Stomach (tissue), 9 donors: ENCODE data around the gene TMTC2. TPM values are rescaled to one million over a fixed set of nuclear protein-coding genes. Genes with fewer than 3 reads are reported as not detected.
A peak's percentile ranks its signal among the peaks of the same experiment; 100 is the strongest.

Experiments
- DNase-seq, 2 donors: peaks; one replicate each; pipeline versions ENCODE4 v3.0.0 to v3.0.0-alpha.2; 2013 to 2019
- H3K27ac ChIP-seq, 5 donors: fragments of 200-600 bp in 4 of 5; sonication (generic) in 4 of 5; one replicate each; pipeline ENCODE4 v1.5.1; 2013 to 2019; ENCODE audit warnings: mild to moderate bottlenecking in 1 of 5, moderate library complexity in 1 of 5
- H3K27me3 ChIP-seq, 3 donors: fragments of 200-600 bp; sonication (generic); one replicate each; pipeline ENCODE4 v1.5.1; 2017 to 2019; ENCODE audit warnings: mixed run types in 1 of 3
- H3K36me3 ChIP-seq, 4 donors: fragments of 200-600 bp; sonication (generic); 1 replicate in 3 of 4; 2 replicates in 1 of 4; pipeline ENCODE4 v1.5.1; 2016 to 2019
- H3K4me1 ChIP-seq, 4 donors: fragments of 200-600 bp; sonication (generic); one replicate each; pipeline ENCODE4 v1.5.1; 2016 to 2019
- H3K4me3 ChIP-seq, 4 donors: fragments of 200-600 bp; sonication (generic) in 3 of 4; one replicate each; pipeline ENCODE4 v1.5.1; 2016 to 2019; ENCODE audit warnings: mild to moderate bottlenecking in 1 of 4
- H3K9me3 ChIP-seq, 4 donors: fragments of 200-600 bp; sonication (generic); one replicate each; pipeline ENCODE4 v1.5.1; 2016 to 2019
- CTCF ChIP-seq, 7 experiments: fragments of 450-650 bp in 4 of 7; fragments of 200-600 bp in 3 of 7; sonication (generic) in 3 of 7; IDR thresholded peaks; one replicate each; pipeline ENCODE4 v1.5.1; 2016 to 2019; ENCODE audit warnings: antibody characterized with exemption in 7 of 7, control low read depth in 2 of 7, mild to moderate bottlenecking in 1 of 7
- EP300 ChIP-seq: sonication (generic); formaldehyde crosslinking; IDR thresholded peaks from one replicate; pipeline ENCODE4 v1.6.1; 2017; ENCODE audit warnings: antibody characterized with exemption
- POLR2A ChIP-seq, 4 donors: fragments of 450-650 bp; IDR thresholded peaks; one replicate each; pipeline ENCODE4 v1.6.1; 2016; ENCODE audit warnings: antibody characterized with exemption in 4 of 4, control low read depth in 2 of 4, mild to moderate bottlenecking in 1 of 4, moderate library complexity in 1 of 4
- POLR2AphosphoS5 ChIP-seq, 3 donors: sonication (generic); formaldehyde crosslinking; IDR thresholded peaks; one replicate each; pipeline ENCODE4 v1.6.1; 2016; ENCODE audit warnings: antibody characterized with exemption in 3 of 3
- WGBS, 5 donors: extraction: QIAGEN DNeasy Blood & Tissue Kit in 3 of 5; methylation state at CpG; one replicate each; pipeline versions ENCODE4 v1.1.5 to v1.1.7; 2013 to 2018; 5-methylcytosine and 5-hydroxymethylcytosine counted together
- intact Hi-C: fragments of 100-400 bp; cut with DNase I; formaldehyde crosslinking; loops from one replicate; pipeline ENCODE4 v1.15.1; 2023; ENCODE audit warnings: low total_unique reads
- polyA plus RNA-seq, 3 donors: library from polyadenylated mRNA; stranded (reverse); fragments of 200-250 nt; gene quantifications; one replicate each; pipeline ENCODE4 v1.2.3, GENCODE V29; 2013
- total RNA-seq, 5 donors: library from RNA; depleted of rRNA; stranded (reverse); fragments of >200 nt; gene quantifications; one replicate each; pipeline versions ENCODE4 v1.1.0 to v1.2.3, GENCODE V29; 2014 to 2016
- donor health status: healthy with polysubstance abuse.
- donor health status: Bipolar disorder and iron deficiency.
- donor health status: healthy.

The TMTC2 gene
- total and polyA plus RNA-seq, 8 donors, result 6.1 to 60.0 (median 27.5) TPM

- Histone ChIP-seq H3K4me1 (no peaks in the 10 kb centered on the region), H3K36me3 (no peaks in the 10 kb centered on the region), H3K4me3 (no peak overlapping the region), H3K27ac (no peak overlapping the region), H3K9me3 (no peaks in the 10 kb centered on the region), H3K27me3 (no peaks in the 10 kb centered on the region)
- TF ChIP-seq EP300 (no peak), CTCF (IDR thresholded peaks at IDR 0.05) (no peak), POLR2AphosphoS5 (IDR thresholded peaks at IDR 0.05) (no peak), POLR2A (IDR thresholded peaks at IDR 0.05) (no peak)
- 96 to 100% (median 98%) methylated on average over 3 of the region's 3 CpGs for WGBS, 5 donors
- intact Hi-C loops, result no loop called here
- no peak for DNase-seq
Observed at GRCh38 chr12:82930301-82930700, 243.6 kb downstream of the TMTC2 start.

GRCh38 chr12:82931349-82932116, 244.8 kb downstream of the TMTC2 start:
- Histone ChIP-seq H3K4me3 (no peak overlapping the region), H3K9me3 (no peaks in the 10 kb centered on the region), H3K27ac (no peak overlapping the region), H3K36me3 (no peaks in the 10 kb centered on the region), H3K4me1 (no peaks in the 10 kb centered on the region), H3K27me3 (no peaks in the 10 kb centered on the region)
- no peak for TF ChIP-seq POLR2AphosphoS5 (IDR thresholded peaks at IDR 0.05)
- no peak for TF ChIP-seq CTCF (IDR thresholded peaks at IDR 0.05)
- no peak for TF ChIP-seq POLR2A (IDR thresholded peaks at IDR 0.05)
- TF ChIP-seq EP300, result no peak
- WGBS, 5 donors, result 71 to 87% (median 84%) methylated on average over 5 of the region's 5 CpGs
- peak in 1 of 2 donors; percentile 18 for DNase-seq
- intact Hi-C loops, result no loop called here

- intact Hi-C loops, result no loop called here
- no peak for DNase-seq
- TF ChIP-seq POLR2A (IDR thresholded peaks at IDR 0.05) (no peak), POLR2AphosphoS5 (IDR thresholded peaks at IDR 0.05) (no peak), EP300 (no peak), CTCF (IDR thresholded peaks at IDR 0.05) (no peak)
- H3K36me3 ChIP-seq, result no peaks in the 10 kb centered on the region
- peaks cover 0 to 4% (median 0%) of the 10 kb centered on the region in 4 donors for H3K4me1 ChIP-seq
- no peak overlapping the region for H3K27ac ChIP-seq
- H3K27me3 ChIP-seq, result no peaks in the 10 kb centered on the region
- H3K9me3 ChIP-seq, result no peaks in the 10 kb centered on the region
- no peak overlapping the region for H3K4me3 ChIP-seq
- WGBS, 5 donors, result 28 to 70% (median 35%) methylated on average over 2 of the region's 2 CpGs
Observed at GRCh38 chr12:82937151-82937550, 250.4 kb downstream of the TMTC2 start.

- peaks cover 0 to 13% (median 2%) of the 10 kb centered on the region in 4 donors for H3K4me1 ChIP-seq
- no peak overlapping the region for H3K4me3 ChIP-seq
- no peaks in the 10 kb centered on the region for H3K36me3 ChIP-seq
- no peak for TF ChIP-seq POLR2A (IDR thresholded peaks at IDR 0.05)
- no peak overlapping the region for H3K27ac ChIP-seq
- no peaks in the 10 kb centered on the region for H3K27me3 ChIP-seq
- no peak for DNase-seq
- no peaks in the 10 kb centered on the region for H3K9me3 ChIP-seq
- intact Hi-C loops, result no loop called here
- WGBS, 5 donors, result 23 to 50% (median 41%) methylated on average over 2 of the region's 2 CpGs
Observed at GRCh38 chr12:82942521-82942920, 255.8 kb downstream of the TMTC2 start.

GRCh38 chr12:82942991-82943401, 256.3 kb downstream of the TMTC2 start:
- 64 to 73% (median 70%) methylated on average over 2 of the region's 2 CpGs for WGBS, 5 donors
- intact Hi-C loops, result no loop called here
- no peak for TF ChIP-seq POLR2AphosphoS5 (IDR thresholded peaks at IDR 0.05)
- no peak for TF ChIP-seq CTCF (IDR thresholded peaks at IDR 0.05)
- TF ChIP-seq EP300, result no peak
- TF ChIP-seq POLR2A (IDR thresholded peaks at IDR 0.05), result no peak

More at GRCh38 chr12:82942991-82943401, 256.3 kb downstream of the TMTC2 start:
- Histone ChIP-seq H3K36me3 (no peaks in the 10 kb centered on the region), H3K9me3 (no peaks in the 10 kb centered on the region), H3K27me3 (no peaks in the 10 kb centered on the region), H3K4me3 (no peak overlapping the region), H3K4me1 (peaks cover 0 to 13% (median 2%) of the 10 kb centered on the region in 4 donors), H3K27ac (no peak overlapping the region)
- DNase-seq, result peak in 1 of 2 donors; percentile 14
